ENCODE data around the gene ITPRID2. TPM values are rescaled to one million over a fixed set of nuclear protein-coding genes. Genes with fewer than 3 reads are reported as not detected.

Gene ITPRID2
- total RNA-seq, 1 donor from 2014 or later = 50.9 TPM

GRCh38 chr2:181872178-181872577, 19.4 kb upstream of the ITPRID2 start:
- DNase-seq (ENCODE audit: low spot score in 2 of 2) = no peak
- TF ChIP-seq CTCF (IDR thresholded peaks at IDR 0.05) = no peak
- Histone ChIP-seq H3K4me3 (no peak overlapping the region), H3K36me3 (no peaks in the 10 kb centered on the region), H3K4me1 (no peaks in the 10 kb centered on the region), H3K9me3 (no peaks in the 10 kb centered on the region), H3K27ac (no peak overlapping the region), H3K27me3 (no peaks in the 10 kb centered on the region)
- intact Hi-C loops (cut with DNase I) = no loop called here

GRCh38 chr2:181876614-181877063, 14.9 kb upstream of the ITPRID2 start:
- Histone ChIP-seq H3K4me3 (no peak overlapping the region), H3K4me1 (no peaks in the 10 kb centered on the region), H3K9me3 (no peaks in the 10 kb centered on the region), H3K36me3 (no peaks in the 10 kb centered on the region), H3K27me3 (no peaks in the 10 kb centered on the region), H3K27ac (no peak overlapping the region)
- TF ChIP-seq CTCF (IDR thresholded peaks at IDR 0.05) = no peak
- intact Hi-C loops (cut with DNase I) = no loop called here
- DNase-seq (ENCODE audit: low spot score in 2 of 2) = no peak

GRCh38 chr2:181877181-181877664, 14.3 kb upstream of the ITPRID2 start:
- Histone ChIP-seq H3K36me3 (no peaks in the 10 kb centered on the region), H3K4me1 (no peaks in the 10 kb centered on the region), H3K4me3 (no peak overlapping the region), H3K9me3 (no peaks in the 10 kb centered on the region), H3K27ac (no peak overlapping the region), H3K27me3 (no peaks in the 10 kb centered on the region)
- intact Hi-C loops (cut with DNase I) = no loop called here
- DNase-seq (ENCODE audit: low spot score in 2 of 2) = no peak
- TF ChIP-seq CTCF (IDR thresholded peaks at IDR 0.05) = no peak

- no peaks in the 10 kb centered on the region for H3K36me3 ChIP-seq
- no peaks in the 10 kb centered on the region for H3K4me1 ChIP-seq
- intact Hi-C loops (cut with DNase I) = no loop called here
- no peak for DNase-seq (ENCODE audit: low spot score in 2 of 2)
- no peaks in the 10 kb centered on the region for H3K27me3 ChIP-seq
- no peak overlapping the region for H3K27ac ChIP-seq
- TF ChIP-seq CTCF (IDR thresholded peaks at IDR 0.05) = no peak
- no peaks in the 10 kb centered on the region for H3K9me3 ChIP-seq
- no peak overlapping the region for H3K4me3 ChIP-seq
Measured at GRCh38 chr2:181878448-181878847, 13.1 kb upstream of the ITPRID2 start.

GRCh38 chr2:181879295-181879694, 12.2 kb upstream of the ITPRID2 start:
- TF ChIP-seq CTCF (IDR thresholded peaks at IDR 0.05) = no peak
- Histone ChIP-seq H3K4me3 (no peak overlapping the region), H3K9me3 (no peaks in the 10 kb centered on the region), H3K4me1 (no peaks in the 10 kb centered on the region), H3K27ac (no peak overlapping the region), H3K36me3 (no peaks in the 10 kb centered on the region), H3K27me3 (no peaks in the 10 kb centered on the region)
- no peak for DNase-seq (ENCODE audit: low spot score in 2 of 2)
- intact Hi-C loops (cut with DNase I) = no loop called here

Data from ascending aorta (tissue), 2 donors.